A673 (cell line): Measurements from ENCODE around the gene GLIPR2.

ENCODE experiments used
- CTCF ChIP-seq: fragments of 300-800, 200-600 bp; sonication (generic); conservative IDR thresholded peaks from 2 replicates; pipeline ENCODE4 v1.5.1; 2017; ENCODE audit warnings: low read depth, mild to moderate bottlenecking, antibody characterized with exemption, low read length, moderate library complexity, mixed read lengths
- EZH2 ChIP-seq: fragments of 200-600 bp; sonication (generic); IDR thresholded peaks from 2 replicates; pipeline ENCODE4 v1.6.1; 2017; ENCODE audit warnings: borderline replicate concordance, low read depth, mild to moderate bottlenecking, mixed read lengths, antibody characterized with exemption, low read length; ENCODE audit not compliant: poor library complexity, severe bottlenecking

- TF ChIP-seq CTCF, result no peak
- TF ChIP-seq EZH2, result no peak
Observed at GRCh38 chr9:36101916-36102741, 34.4 kb upstream of the GLIPR2 start.
